Spleen (tissue), 7 donors: ENCODE data around the gene PLXNA2.

Source experiments
- CTCF ChIP-seq, 11 experiments: fragments of 200-600 bp in 7 of 11; fragments of 450-650 bp in 4 of 11; sonication (generic) in 4 of 11; IDR thresholded peaks in 8 of 11; conservative IDR thresholded peaks in 3 of 11; 1 replicate in 7 of 11; 2 replicates in 4 of 11; pipeline versions ENCODE4 v1.4.0 to v1.8.0; 2016 to 2021; ENCODE audit warnings: antibody characterized with exemption in 11 of 11, inconsistent platforms in 4 of 11, mild to moderate bottlenecking in 1 of 11
- POLR2A ChIP-seq, 3 donors: fragments of 450-650 bp; IDR thresholded peaks; one replicate each; pipeline ENCODE4 v1.5.1; 2017; ENCODE audit warnings: antibody characterized with exemption in 3 of 3, mild to moderate bottlenecking in 1 of 3
- POLR2AphosphoS5 ChIP-seq, 3 donors: sonication (generic); formaldehyde crosslinking; IDR thresholded peaks; one replicate each; pipeline ENCODE4 v1.5.1; 2017; ENCODE audit warnings: antibody characterized with exemption in 3 of 3
- donor health status: DM: no; HTN: no; CAD: no; lungs with moderate emphysema.
- donor health status: DM: no; HTN: no; CAD: no.
- donor health status: DM: no; HTN: no; CAD: no.

GRCh38 chr1:208009706-208010444 lies 234.3 kb downstream of the PLXNA2 start:
- no peak for TF ChIP-seq POLR2A (IDR thresholded peaks at IDR 0.05)
- no peak for TF ChIP-seq CTCF (IDR thresholded peaks at IDR 0.05 in 8 of 11, conservative IDR thresholded peaks at IDR 0.05 in 3 of 11)
- TF ChIP-seq POLR2AphosphoS5 (IDR thresholded peaks at IDR 0.05): no peak
